Mammary microvascular endothelial cell (primary cell): ENCODE data around the gene PHF14. TPM values are rescaled to one million over a fixed set of nuclear protein-coding genes. Genes with fewer than 3 reads are reported as not detected.

ENCODE experiments used
- total RNA-seq: library from RNA; depleted of rRNA; stranded (reverse); fragments of >200 nt; gene quantifications from 2 replicates; pipeline ENCODE4 v1.2.3, GENCODE V29; 2015

PHF14 gene
- total RNA-seq: 13.0 and 15.3 TPM in 2 replicates

GRCh38 chr7:10973061-10973941, at the start of gene PHF14:
TSS of gene PHF14 (plus strand) at chr7:10973872. CDS start at chr7:10974324, 452 bp downstream.

